SK-N-SH (cell line): ENCODE measurements around the gene FYN.

ENCODE experiments used
- CHD2 ChIP-seq: fragments of 150-350 bp; IDR thresholded peaks from 2 replicates; pipeline ENCODE4 v1.6.1; 2018; ENCODE audit warnings: low read length; ENCODE audit not compliant: partially characterized antibody
- CTCF ChIP-seq: fragments of 200-600 bp; sonication (generic); IDR thresholded peaks from 2 replicates; pipeline ENCODE4 v1.6.1; 2017; ENCODE audit warnings: antibody characterized with exemption, mild to moderate bottlenecking, moderate library complexity
- FOXM1 ChIP-seq: IDR thresholded peaks from 2 replicates; pipeline ENCODE4 v1.4.0; 2012; ENCODE audit warnings: low read depth, mild to moderate bottlenecking
- GABPA ChIP-seq: IDR thresholded peaks from 2 replicates; pipeline ENCODE4 v1.4.0; 2012; ENCODE audit warnings: low read depth, mild to moderate bottlenecking
- JUND ChIP-seq: IDR thresholded peaks from 2 replicates; pipeline ENCODE4 v1.4.0; 2012
- MEF2A ChIP-seq: IDR thresholded peaks from 2 replicates; pipeline ENCODE4 v1.4.0; 2012; ENCODE audit warnings: low read depth, borderline replicate concordance
- MXI1 ChIP-seq: IDR thresholded peaks from 2 replicates; pipeline ENCODE4 v1.6.1; 2012; ENCODE audit warnings: mild to moderate bottlenecking, low read depth, low read length, improper control_type of control experiment
- NFIC ChIP-seq: IDR thresholded peaks from 2 replicates; pipeline ENCODE4 v1.4.0; 2012; ENCODE audit warnings: borderline replicate concordance
- RAD21 ChIP-seq: IDR thresholded peaks from 2 replicates; pipeline ENCODE4 v1.6.1; 2012; ENCODE audit warnings: mild to moderate bottlenecking, low read length
- RFX5 ChIP-seq: IDR thresholded peaks from 2 replicates; pipeline ENCODE4 v1.6.1; 2012; ENCODE audit warnings: mild to moderate bottlenecking, improper control_type of control experiment, low read length
- SIN3A ChIP-seq: IDR thresholded peaks from 2 replicates; pipeline ENCODE4 v1.6.1; 2012; ENCODE audit warnings: low read depth, mild to moderate bottlenecking, low read length, moderate library complexity, borderline replicate concordance

DNA sequence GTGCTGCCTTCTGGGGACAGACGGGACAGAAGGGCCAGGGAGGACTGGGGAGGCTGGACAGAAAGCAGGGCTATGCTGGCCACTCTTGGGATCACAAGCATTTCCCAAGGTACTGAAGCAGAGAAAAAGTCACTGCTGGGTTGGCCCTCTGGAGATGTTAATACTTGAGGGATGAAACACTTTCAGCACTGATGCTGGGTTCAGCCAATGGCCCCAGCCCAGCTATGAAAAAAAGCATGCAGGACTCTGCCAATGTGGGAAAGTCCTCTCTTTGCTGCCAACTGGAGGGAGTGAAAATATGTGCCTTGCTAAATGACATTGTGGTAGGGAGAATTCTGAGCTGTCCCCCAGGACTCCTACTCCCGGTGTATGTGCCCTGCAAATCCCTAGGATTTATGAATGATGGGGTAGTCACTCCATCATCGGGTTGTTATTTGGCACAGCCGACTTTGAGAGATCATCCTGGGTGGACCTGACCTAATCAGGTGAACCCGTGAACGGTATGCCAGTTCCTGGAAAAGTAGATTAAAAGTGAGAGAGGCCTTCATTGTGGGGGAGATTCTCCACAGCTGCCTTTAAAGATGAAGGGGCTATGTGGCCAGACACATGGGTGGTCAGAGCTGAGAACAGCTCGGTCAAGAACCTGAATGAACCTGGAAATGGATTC is 147.7 kb downstream of the FYN start:
- no peak for TF ChIP-seq SIN3A
- no peak for TF ChIP-seq RFX5
- no peak for TF ChIP-seq CTCF
- no peak for TF ChIP-seq CHD2
- TF ChIP-seq MXI1, result no peak
- no peak for TF ChIP-seq MEF2A
- no peak for TF ChIP-seq RAD21
- TF ChIP-seq GABPA, result no peak
- no peak for TF ChIP-seq NFIC
- no peak for TF ChIP-seq JUND
- TF ChIP-seq FOXM1, result no peak
